Sigmoid colon (tissue), 7 donors: ENCODE data around the gene TRPM3. TPM values are rescaled to one million over a fixed set of nuclear protein-coding genes. Genes with fewer than 3 reads are reported as not detected.
"Not testable (repeated sequence)": the region's sequence is repeated elsewhere in the genome, so short reads cannot be mapped to it uniquely, and the experiment has no call there.

Experiments
- DNase-seq: peaks from one replicate; pipeline ENCODE4 v3.0.0-alpha.2; 2019
- H3K27ac ChIP-seq, 4 donors: fragments of 200-600 bp; sonication (generic); one replicate each; pipeline ENCODE4 v1.5.1; 2016 to 2019; ENCODE audit warnings: mild to moderate bottlenecking in 1 of 4
- H3K27me3 ChIP-seq, 3 donors: fragments of 200-600 bp; sonication (generic); one replicate each; pipeline ENCODE4 v1.5.1; 2019; ENCODE audit warnings: mild to moderate bottlenecking in 1 of 3
- H3K36me3 ChIP-seq, 4 donors: fragments of 200-600 bp; sonication (generic); one replicate each; pipeline ENCODE4 v1.5.1; 2016 to 2019
- H3K4me1 ChIP-seq, 4 donors: fragments of 200-600 bp; sonication (generic); one replicate each; pipeline ENCODE4 v1.5.1; 2017 to 2019
- H3K4me3 ChIP-seq, 4 donors: fragments of 200-600 bp; sonication (generic); one replicate each; pipeline ENCODE4 v1.5.1; 2017 to 2019; ENCODE audit warnings: mild to moderate bottlenecking in 2 of 4, moderate library complexity in 1 of 4
- H3K9me3 ChIP-seq, 4 donors: fragments of 200-600 bp in 3 of 4; sonication (generic) in 3 of 4; one replicate each; pipeline versions ENCODE4 v1.5.1 to v1.6.1; 2013 to 2019
- EP300 ChIP-seq, 4 donors: sonication (generic); formaldehyde crosslinking; IDR thresholded peaks; one replicate each; pipeline ENCODE4 v1.6.1; 2017; ENCODE audit warnings: antibody characterized with exemption in 4 of 4
- POLR2A ChIP-seq, 2 donors: fragments of 450-650 bp; IDR thresholded peaks; one replicate each; pipeline ENCODE4 v1.6.1; 2016; ENCODE audit warnings: antibody characterized with exemption in 2 of 2, mild to moderate bottlenecking in 2 of 2, moderate library complexity in 2 of 2
- POLR2AphosphoS5 ChIP-seq, 4 donors: sonication (generic); formaldehyde crosslinking; IDR thresholded peaks; one replicate each; pipeline ENCODE4 v1.6.1; 2017; ENCODE audit warnings: antibody characterized with exemption in 4 of 4
- WGBS, 2 donors: extraction: QIAGEN DNeasy Blood & Tissue Kit; methylation state at CpG; one replicate each; pipeline ENCODE4 v1.1.7; 2013; 5-methylcytosine and 5-hydroxymethylcytosine counted together
- intact Hi-C: fragments of 100-400 bp; cut with DNase I; formaldehyde crosslinking; loops from one replicate; pipeline ENCODE4 v1.15.1; 2023
- polyA plus RNA-seq, 3 donors: library from polyadenylated mRNA; stranded (reverse); fragments of 200-250 nt; gene quantifications; one replicate each; pipeline ENCODE4 v1.2.3, GENCODE V29; 2013
- total RNA-seq, 4 donors: library from RNA; depleted of rRNA; stranded (reverse); fragments of >200 nt; gene quantifications; one replicate each; pipeline ENCODE4 v1.1.0, GENCODE V29; 2016
- TF ChIP-seq, protein P1 (sequence below), 4 experiments: fragments of 450-650 bp in 3 of 4; fragments of 200-600 bp in 1 of 4; IDR thresholded peaks; one replicate each; pipeline ENCODE4 v1.5.1; 2016 to 2019; ENCODE audit warnings: antibody characterized with exemption in 4 of 4, mild to moderate bottlenecking in 3 of 4, moderate library complexity in 2 of 4
- donor health status: healthy with polysubstance abuse.
- donor health status: Bipolar disorder and iron deficiency.
- donor health status: healthy.

TRPM3 gene
- total and polyA plus RNA-seq, 7 donors, result 0.07 to 1.8 (median 0.41) TPM; not detected in 2

DNA sequence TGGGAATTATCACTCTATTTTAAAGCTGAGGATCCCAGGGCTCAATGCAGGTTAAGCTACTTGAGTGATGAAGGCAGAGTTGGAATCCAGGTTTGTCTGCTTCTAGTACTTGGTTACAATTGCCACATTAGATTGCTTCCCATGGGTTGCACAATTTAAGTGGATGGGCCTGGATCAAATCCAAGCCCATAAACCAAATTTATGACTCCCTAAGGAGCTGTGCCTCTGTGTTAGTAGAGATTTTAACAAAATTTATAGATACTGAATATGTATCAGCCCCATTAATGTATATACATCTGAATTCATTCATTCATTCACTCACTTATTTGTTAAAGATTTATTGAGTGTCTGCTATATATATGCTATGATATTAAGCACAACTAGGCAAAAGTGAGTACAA, 374.7 kb downstream of the TRPM3 start:
- Histone ChIP-seq H3K9me3 (no peaks in the 10 kb centered on the region), H3K36me3 (no peaks in the 10 kb centered on the region), H3K4me1 (peaks cover 0 to 20% (median 7%) of the 10 kb centered on the region in 4 donors), H3K4me3 (no peak overlapping the region), H3K27me3 (no peaks in the 10 kb centered on the region), H3K27ac (no peak overlapping the region)
- no peak for DNase-seq
- TF ChIP-seq, protein P1, sequence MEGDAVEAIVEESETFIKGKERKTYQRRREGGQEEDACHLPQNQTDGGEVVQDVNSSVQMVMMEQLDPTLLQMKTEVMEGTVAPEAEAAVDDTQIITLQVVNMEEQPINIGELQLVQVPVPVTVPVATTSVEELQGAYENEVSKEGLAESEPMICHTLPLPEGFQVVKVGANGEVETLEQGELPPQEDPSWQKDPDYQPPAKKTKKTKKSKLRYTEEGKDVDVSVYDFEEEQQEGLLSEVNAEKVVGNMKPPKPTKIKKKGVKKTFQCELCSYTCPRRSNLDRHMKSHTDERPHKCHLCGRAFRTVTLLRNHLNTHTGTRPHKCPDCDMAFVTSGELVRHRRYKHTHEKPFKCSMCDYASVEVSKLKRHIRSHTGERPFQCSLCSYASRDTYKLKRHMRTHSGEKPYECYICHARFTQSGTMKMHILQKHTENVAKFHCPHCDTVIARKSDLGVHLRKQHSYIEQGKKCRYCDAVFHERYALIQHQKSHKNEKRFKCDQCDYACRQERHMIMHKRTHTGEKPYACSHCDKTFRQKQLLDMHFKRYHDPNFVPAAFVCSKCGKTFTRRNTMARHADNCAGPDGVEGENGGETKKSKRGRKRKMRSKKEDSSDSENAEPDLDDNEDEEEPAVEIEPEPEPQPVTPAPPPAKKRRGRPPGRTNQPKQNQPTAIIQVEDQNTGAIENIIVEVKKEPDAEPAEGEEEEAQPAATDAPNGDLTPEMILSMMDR (IDR thresholded peaks at IDR 0.05), result no peak
- no peak for TF ChIP-seq POLR2AphosphoS5 (IDR thresholded peaks at IDR 0.05)
- TF ChIP-seq EP300 (IDR thresholded peaks at IDR 0.05), result no peak
- no peak for TF ChIP-seq POLR2A (IDR thresholded peaks at IDR 0.05)
- intact Hi-C loops, result no loop called here

DNA sequence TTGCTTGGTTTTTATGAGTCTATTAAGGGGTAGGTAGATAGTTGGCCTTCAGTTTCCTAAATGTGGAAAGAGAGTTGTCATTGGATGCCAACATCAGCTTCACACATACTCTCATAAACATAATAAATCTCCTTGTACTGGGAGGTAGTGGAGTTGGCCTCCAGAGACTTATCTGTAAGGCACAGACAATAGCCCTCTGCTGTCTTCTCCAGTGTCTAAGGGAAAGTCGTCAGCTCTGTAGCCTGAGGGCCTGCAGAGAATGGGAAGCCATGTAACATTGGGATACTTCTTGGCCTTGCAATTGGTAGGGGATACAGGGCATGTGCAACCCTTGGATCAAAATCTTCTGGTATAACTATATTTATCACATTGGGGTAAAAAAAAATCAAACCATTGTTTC, 375.1 kb downstream of the TRPM3 start:
- no peak overlapping the region for H3K27ac ChIP-seq
- no peaks in the 10 kb centered on the region for H3K27me3 ChIP-seq
- no peak for DNase-seq
- TF ChIP-seq EP300 (IDR thresholded peaks at IDR 0.05), result no peak
- TF ChIP-seq POLR2A (IDR thresholded peaks at IDR 0.05), result no peak
- TF ChIP-seq, protein P1 (IDR thresholded peaks at IDR 0.05), result no peak
- TF ChIP-seq POLR2AphosphoS5 (IDR thresholded peaks at IDR 0.05), result no peak
- no peaks in the 10 kb centered on the region for H3K36me3 ChIP-seq
- no peaks in the 10 kb centered on the region for H3K9me3 ChIP-seq
- intact Hi-C loops, result no loop called here
- peaks cover 0 to 20% (median 7%) of the 10 kb centered on the region in 4 donors for H3K4me1 ChIP-seq
- no peak overlapping the region for H3K4me3 ChIP-seq
- 2 to 79% methylated on average over 1 of the region's 1 CpG for WGBS, 2 donors

DNA sequence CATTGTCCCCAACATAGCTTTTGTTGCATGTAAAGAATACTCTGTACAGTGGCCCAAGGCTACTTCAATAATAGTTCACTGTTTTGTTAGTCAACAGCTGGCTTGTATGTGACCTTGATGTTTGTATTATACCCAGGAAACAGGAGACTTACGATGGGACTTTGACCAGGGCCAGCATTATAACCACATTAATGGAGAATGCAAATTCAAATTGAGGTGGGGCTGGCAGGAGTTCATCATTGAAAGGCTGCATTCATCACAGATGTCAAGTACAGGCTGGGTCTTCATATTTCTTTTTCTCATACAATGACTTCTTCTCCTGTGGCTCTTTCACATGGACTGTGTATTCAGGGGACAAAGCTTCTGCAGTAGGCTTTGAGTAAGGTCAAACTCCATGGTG, 396.6 kb downstream of the TRPM3 start:
- DNase-seq, H3K4me1 ChIP-seq, H3K4me3 ChIP-seq, H3K27ac ChIP-seq, H3K36me3 ChIP-seq, H3K9me3 ChIP-seq, intact Hi-C loops, H3K27me3 ChIP-seq: not testable (repeated sequence)
- no CpG with 5 or more reads among the region's 1 CpG for WGBS, 2 donors

DNA sequence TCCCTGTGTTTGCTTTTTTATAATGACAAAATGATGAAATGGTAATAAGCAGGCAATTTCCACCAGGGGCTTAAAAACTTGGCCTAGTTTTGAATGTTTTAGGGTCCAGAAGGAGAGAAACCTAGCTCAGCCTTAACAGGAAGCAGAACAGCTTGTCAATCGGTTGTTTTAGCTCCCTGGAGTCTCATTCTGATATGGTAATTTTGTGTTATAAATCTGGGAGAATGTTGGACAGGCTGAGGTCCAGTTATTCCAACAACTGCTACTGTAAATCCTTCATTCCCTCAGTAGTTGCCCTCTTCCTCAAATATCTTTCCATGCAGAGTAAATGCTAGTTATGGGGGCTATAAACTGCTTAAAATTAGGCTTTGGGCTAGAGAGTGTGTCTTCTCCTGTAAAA, 397.4 kb downstream of the TRPM3 start:
- H3K4me1 ChIP-seq, H3K27me3 ChIP-seq, H3K9me3 ChIP-seq, DNase-seq, H3K27ac ChIP-seq, H3K36me3 ChIP-seq, intact Hi-C loops, H3K4me3 ChIP-seq: not testable (repeated sequence)
- WGBS, 2 donors, result no CpG with 5 or more reads among the region's 1 CpG

DNA sequence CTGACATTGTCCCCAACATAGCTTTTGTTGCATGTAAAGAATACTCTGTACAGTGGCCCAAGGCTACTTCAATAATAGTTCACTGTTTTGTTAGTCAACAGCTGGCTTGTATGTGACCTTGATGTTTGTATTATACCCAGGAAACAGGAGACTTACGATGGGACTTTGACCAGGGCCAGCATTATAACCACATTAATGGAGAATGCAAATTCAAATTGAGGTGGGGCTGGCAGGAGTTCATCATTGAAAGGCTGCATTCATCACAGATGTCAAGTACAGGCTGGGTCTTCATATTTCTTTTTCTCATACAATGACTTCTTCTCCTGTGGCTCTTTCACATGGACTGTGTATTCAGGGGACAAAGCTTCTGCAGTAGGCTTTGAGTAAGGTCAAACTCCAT, 414.6 kb downstream of the TRPM3 start:
- H3K9me3 ChIP-seq, H3K27me3 ChIP-seq, DNase-seq, H3K4me3 ChIP-seq, H3K36me3 ChIP-seq, intact Hi-C loops, H3K27ac ChIP-seq, H3K4me1 ChIP-seq: not testable (repeated sequence)
- no CpG with 5 or more reads among the region's 1 CpG for WGBS, 2 donors

DNA sequence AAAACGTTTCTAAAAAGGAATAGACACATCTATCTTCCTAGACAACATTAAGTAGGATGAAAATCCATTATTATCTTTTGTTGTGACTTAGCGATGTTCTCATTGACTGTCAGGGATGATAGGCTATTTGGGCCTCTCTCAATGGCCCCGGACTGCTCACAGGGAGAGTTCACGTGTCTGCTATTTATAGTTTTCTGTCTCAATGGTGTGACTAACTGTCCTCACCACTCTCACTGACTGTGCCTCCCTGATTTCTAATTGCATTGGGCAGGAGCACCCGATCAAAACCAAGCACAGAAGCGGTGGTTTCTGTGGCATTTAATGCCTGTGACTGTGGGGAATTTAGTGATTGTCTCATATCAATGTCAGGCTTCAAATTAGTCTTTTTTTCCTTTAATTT, 420.3 kb downstream of the TRPM3 start:
- Histone ChIP-seq H3K27me3 (no peaks in the 10 kb centered on the region), H3K27ac (no peak overlapping the region), H3K9me3 (no peaks in the 10 kb centered on the region), H3K4me1 (no peaks in the 10 kb centered on the region), H3K36me3 (no peaks in the 10 kb centered on the region), H3K4me3 (no peak overlapping the region)
- 72 to 86% methylated on average over 6 of the region's 6 CpGs for WGBS, 2 donors
- TF ChIP-seq, protein P1 (IDR thresholded peaks at IDR 0.05), result no peak
- no peak for TF ChIP-seq EP300 (IDR thresholded peaks at IDR 0.05)
- no peak for TF ChIP-seq POLR2AphosphoS5 (IDR thresholded peaks at IDR 0.05)
- DNase-seq, result no peak
- intact Hi-C loops, result no loop called here
